ENCODE results near the gene FIGN. TPM values are rescaled to one million over a fixed set of nuclear protein-coding genes. Genes with fewer than 3 reads are reported as not detected.

FIGN gene
- polyA plus RNA-seq, 4 donors: 5.9 to 11.7 (median 10.6) TPM

DNA sequence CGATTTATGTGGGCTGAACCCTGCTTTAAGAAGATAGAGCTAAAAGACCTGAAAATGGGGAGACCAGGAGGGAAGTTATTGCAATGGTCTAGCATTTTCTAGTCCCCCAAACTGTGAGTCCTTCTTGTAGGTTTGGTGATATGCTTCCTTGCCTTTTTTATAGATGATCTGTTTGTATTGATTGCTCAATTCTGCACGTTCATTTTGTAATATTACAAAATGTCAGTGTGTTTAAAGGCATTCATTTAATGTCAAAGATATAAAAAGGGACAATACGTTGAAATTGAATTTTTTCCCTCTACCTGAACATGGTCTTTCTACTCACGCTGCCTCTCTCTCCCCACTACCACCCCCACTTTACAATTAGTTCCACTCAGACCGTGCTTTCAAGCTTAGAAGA lies 5.6 kb upstream of the FIGN start:
- no peak for DNase-seq (ENCODE audit: low read depth in 4 of 4, low spot score in 3 of 4)

DNA sequence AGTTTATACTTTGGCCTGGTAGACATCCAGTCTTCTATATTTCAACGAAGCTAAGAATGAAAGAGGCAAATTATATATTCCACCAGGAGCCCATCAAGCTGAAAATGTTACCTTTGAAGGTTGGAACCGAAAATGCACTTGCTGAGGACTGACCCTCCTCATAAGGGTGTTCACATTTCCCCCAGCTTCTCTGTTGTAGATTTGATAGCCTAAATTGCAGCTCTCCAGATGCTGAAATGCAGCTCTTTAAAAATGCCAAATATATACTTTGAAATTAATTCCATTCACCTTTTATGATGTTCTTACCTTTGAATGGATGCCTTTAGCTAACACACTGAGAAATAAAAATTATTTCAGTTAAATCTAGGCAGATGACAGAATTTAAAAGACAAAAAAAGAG lies 1.8 kb upstream of the FIGN start:
- no peak for DNase-seq (ENCODE audit: low read depth in 4 of 4, low spot score in 3 of 4)

DNA sequence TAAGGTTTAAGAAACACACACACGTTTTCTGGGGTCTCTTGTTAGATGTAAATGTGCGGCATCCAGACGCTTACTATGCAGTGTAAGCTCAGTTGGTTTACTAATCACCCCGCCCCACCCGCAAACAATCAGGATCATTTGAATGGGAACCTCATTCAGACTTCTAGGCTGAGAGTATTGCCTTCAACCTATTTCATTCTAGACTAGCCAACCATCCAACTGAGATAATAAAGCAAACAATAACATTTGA lies 1.3 kb upstream of the FIGN start:
- no peak for DNase-seq (ENCODE audit: low read depth in 4 of 4, low spot score in 3 of 4)

- DNase-seq (ENCODE audit: low read depth in 4 of 4, low spot score in 3 of 4): no peak
Measured at GRCh38 chr2:163736433-163737189, 803 bp upstream of the FIGN start.

DNA sequence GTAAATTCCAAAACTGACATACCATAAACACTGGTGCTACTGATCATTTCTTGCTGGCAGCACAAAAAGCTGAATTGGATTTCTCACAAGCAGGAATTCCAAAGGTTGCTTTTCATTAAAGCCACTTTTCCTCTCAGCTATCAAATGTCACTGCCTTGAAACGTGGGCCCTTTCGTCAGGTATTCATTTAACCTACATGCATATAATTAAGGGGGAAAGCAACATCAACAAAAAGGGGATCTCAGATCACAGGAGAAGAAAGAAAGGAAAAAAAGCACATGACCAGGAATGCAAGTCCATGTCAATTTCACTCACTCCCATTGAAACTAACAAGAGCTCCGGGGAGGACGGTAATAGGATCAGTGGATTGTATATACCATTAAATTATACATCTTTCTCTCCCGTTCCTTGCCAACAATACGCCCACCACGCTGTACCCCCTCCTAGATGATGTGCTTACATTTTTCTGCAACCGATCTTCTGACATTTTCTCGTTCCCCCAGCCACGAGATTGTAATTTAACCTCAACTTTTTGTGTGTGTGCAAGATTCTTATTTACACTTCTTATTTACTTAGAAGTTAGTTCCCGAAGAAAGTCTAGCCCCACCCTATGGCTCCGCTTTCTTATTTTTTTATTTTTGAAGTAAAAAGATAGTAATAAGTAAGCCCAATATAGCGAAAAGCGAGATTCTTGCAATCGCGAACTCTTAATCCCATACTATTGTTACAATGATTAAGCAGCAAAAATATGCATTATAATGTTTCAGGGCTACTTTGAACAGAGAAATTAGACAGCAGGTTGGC lies 725 bp downstream of the FIGN start:
- DNase-seq (ENCODE audit: low read depth in 4 of 4, low spot score in 3 of 4): no peak

- DNase-seq (ENCODE audit: low read depth in 4 of 4, low spot score in 3 of 4): no peak
Measured at GRCh38 chr2:163734401-163734800, 1.4 kb downstream of the FIGN start.

- DNase-seq (ENCODE audit: low read depth in 4 of 4, low spot score in 3 of 4): no peak
Measured at GRCh38 chr2:163733956-163734355, 1.9 kb downstream of the FIGN start.

DNA sequence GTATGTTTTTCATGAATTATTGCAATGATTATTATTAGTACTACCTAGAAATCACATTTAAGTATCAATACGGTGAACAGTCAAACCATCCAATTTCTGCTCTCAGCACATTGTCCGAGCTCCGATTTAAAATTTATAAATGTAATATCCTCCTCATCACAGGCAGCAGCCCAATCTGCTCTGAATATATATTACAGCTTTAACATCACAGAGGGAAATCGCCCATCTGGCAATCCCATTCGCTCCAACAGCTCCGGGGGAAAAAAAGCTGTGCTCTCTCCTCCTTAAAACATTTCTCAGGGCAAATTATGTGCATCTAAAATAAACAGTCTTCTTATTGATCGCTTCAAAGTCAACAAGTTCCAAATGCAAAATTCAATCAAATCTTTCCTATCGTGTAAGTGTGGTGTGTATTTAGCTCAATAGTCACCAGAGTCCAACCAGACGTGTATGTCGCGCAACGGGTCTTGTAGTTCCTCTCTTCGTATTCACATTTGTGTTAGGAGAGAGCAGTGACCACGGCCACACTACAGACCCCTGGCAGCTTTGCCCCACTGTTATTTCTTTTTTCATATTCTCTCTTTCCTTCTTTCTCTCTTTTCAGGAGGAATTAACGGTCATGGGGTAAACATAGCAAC lies 2.4 kb downstream of the FIGN start:
- DNase-seq (ENCODE audit: low read depth in 4 of 4, low spot score in 3 of 4): no peak

DNA sequence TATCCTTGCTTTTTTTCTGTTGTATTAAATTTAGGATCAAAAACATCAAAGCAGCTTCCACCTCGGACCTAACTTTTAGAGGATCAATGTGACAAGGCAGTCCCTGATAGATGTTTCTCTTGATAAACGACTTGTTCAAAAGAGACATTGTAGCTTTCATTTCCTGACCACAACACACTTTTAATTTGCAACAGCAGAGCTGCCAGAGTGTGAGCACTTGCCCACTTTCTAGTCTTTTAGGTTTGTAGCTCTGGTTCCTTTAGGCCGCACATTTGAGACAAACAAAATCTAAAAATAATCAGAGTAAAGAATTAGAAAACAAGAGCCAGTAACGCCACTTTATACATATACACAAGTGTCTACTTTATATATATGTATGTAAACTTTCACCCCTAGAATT lies 3.1 kb downstream of the FIGN start:
- no peak for DNase-seq (ENCODE audit: low read depth in 4 of 4, low spot score in 3 of 4)

DNA sequence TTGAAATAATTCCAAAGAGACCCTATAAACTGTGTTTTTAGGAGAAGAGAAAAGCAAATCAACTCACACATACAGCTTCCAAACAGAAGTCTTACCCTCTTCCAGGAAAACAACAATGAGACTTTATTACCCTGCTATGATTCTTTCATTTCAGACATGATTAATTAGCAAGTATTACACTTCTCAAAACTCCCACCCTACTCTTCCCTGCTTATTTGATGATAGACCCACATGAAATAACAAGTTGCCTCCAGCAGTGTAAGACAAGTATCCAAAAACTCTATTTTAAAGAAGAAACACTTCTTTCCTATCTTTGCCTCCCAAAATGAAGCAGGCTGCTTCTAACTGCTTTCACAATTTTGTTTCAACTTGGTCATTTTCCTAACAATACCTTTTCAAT lies 4.1 kb downstream of the FIGN start:
- DNase-seq (ENCODE audit: low read depth in 4 of 4, low spot score in 3 of 4): no peak

DNA sequence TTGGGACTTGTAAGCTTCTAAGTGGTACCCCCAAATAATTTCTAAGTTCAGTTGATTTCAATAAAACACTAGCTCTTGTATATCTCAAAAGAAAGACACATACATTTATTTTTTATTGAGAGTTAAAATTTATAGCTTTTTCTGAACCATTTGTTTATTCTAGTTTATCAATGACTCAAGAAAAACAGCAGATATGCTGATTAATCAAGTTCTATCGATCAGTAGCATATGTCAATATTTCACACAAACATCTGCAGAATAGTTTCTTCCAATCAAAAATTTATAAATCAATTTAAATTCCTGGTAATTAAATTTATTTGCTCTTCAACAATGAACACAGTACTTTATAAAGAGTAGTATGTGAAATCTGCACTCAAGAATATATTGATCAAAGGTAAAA lies 5.3 kb downstream of the FIGN start:
- DNase-seq (ENCODE audit: low read depth in 4 of 4, low spot score in 3 of 4): no peak

- DNase-seq (ENCODE audit: low read depth in 4 of 4, low spot score in 3 of 4): no peak
Measured at GRCh38 chr2:163729636-163730273, 6.1 kb downstream of the FIGN start.

GRCh38 chr2:163723881-163724280 lies 11.9 kb downstream of the FIGN start:
- DNase-seq (ENCODE audit: low read depth in 4 of 4, low spot score in 3 of 4): no peak

DNA sequence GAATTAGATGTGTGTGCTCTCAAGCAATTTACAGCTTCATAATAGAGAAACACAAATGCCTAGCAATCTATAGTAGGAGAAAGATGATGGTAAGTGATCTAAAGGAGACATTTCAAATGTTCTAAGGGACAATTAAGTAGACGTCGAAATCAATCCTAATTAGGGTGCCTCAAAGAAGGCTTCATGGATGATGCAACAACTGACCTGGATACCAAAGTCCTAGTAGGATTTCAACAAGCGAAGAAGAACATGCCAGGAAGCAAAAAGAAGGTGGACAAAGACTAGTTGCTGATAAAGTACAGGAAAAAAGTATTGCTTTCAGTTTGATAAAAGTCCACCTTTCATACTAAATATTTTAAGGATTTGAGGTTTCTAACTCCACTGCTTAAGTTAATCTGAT lies 12.5 kb downstream of the FIGN start:
- no peak for DNase-seq (ENCODE audit: low read depth in 4 of 4, low spot score in 3 of 4)

- DNase-seq (ENCODE audit: low read depth in 4 of 4, low spot score in 3 of 4): no peak
Measured at GRCh38 chr2:163719331-163719730, 16.5 kb downstream of the FIGN start.

DNA sequence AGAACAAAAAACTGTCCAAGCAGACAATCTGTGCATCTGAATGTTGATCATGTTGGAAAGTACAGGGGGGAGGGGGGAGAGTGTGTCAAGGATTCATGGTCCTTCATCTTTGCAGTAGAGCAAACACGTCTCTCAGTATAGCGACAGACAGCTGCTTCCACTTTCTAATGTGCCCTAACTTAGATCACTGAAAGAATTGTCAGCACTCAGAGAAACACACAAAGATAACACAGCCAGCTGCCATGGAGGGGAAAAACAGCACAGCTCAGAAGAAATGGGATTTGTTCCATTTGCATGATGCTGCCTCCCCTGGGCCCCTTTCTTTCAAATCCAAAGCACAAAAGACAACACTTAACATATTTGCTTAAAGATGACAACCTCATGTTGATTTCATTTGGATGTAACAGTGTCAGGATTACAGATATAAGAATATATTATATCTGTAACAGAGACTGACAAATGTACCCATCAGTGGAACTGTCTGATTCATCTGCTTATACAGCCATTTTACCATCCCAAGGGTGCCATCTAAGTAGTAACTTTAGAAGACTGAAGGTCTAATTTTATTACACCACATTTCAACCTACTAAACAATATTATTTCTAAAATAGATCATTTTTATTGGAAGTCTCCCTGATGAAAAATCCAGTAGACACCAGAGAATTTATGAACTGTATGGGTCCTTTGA lies 17.7 kb downstream of the FIGN start:
- DNase-seq (ENCODE audit: low read depth in 4 of 4, low spot score in 3 of 4): no peak

DNA sequence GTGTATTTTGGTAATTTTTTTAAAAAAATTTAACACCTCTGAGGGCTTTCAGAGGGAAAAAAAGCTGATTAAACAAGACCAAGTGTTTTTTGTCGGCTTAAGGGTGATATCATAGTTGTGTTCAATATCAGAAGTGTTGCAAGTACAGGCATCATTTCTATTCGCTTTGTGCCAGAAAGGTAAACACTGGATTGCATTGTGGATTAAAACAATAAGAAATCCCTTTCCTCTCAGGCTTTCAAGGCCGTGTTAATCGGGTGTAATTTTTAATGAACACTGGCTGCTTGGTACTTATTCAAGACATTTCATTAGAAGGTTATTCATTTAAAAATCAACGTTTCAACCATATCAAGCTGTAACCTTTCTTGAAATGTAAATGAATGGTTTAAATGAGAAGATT lies 18.3 kb downstream of the FIGN start:
- no peak for DNase-seq (ENCODE audit: low read depth in 4 of 4, low spot score in 3 of 4)

- DNase-seq (ENCODE audit: low read depth in 4 of 4, low spot score in 3 of 4): no peak
Measured at GRCh38 chr2:163716101-163716500, 19.7 kb downstream of the FIGN start.

DNA sequence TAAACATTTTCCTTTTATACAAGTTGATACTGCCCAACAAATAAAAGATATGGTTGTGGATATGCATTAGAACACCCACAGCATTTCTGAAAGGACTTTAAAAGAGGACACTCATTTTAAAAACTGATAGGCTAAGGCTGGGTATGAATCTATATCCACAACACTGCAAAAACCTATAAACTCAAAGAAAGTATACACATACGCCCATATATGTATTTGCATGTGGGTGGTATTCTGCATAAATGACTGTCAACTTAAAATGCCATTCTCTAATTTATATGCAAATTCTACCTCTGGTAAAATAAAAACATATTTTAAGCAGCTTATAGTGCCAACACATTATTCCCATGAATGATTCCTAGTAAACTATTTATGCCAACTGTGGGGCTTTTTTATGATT lies 20.1 kb downstream of the FIGN start:
- DNase-seq (ENCODE audit: low read depth in 4 of 4, low spot score in 3 of 4): no peak

- no peak for DNase-seq (ENCODE audit: low read depth in 4 of 4, low spot score in 3 of 4)
Measured at GRCh38 chr2:163715199-163715598, 20.6 kb downstream of the FIGN start.
